T-helper 17 cell (primary cell): Measurements from ENCODE around the gene NUP188. TPM values are rescaled to one million over a fixed set of nuclear protein-coding genes. Genes with fewer than 3 reads are reported as not detected.

Experiments used
- ATAC-seq: fragments of 150-1000 bp; cut with Tn5 transposase; 2 replicates; pipeline ENCODE4 v1.10.0; 2021; ENCODE audit warnings: mild to moderate bottlenecking, moderate library complexity
- DNase-seq, 3 donors: peaks; one replicate each; pipeline versions ENCODE4 v3.0.0 to v3.0.0-alpha.2; 2020 to 2021
- H3K9me3 ChIP-seq: one replicate; pipeline ENCODE4 v1.7.0; 2013; ENCODE audit warnings: low read length, mild to moderate bottlenecking; ENCODE audit not compliant: control insufficient read depth, poor library complexity, severe bottlenecking
- H3K27ac Mint-ChIP-seq: one replicate; pipeline ENCODE4 v1.8.0; 2022; ENCODE audit warnings: mild to moderate bottlenecking, moderate library complexity, mixed read lengths
- H3K27me3 Mint-ChIP-seq: one replicate; pipeline ENCODE4 v1.8.0; 2022; ENCODE audit warnings: mixed read lengths
- H3K36me3 Mint-ChIP-seq: one replicate; pipeline ENCODE4 v1.8.0; 2022; ENCODE audit warnings: low read depth, mixed read lengths
- H3K4me1 Mint-ChIP-seq: one replicate; pipeline ENCODE4 v1.8.0; 2022; ENCODE audit warnings: mild to moderate bottlenecking, mixed read lengths
- H3K4me3 Mint-ChIP-seq: one replicate; pipeline ENCODE4 v1.8.0; 2022; ENCODE audit warnings: mild to moderate bottlenecking, moderate library complexity, mixed read lengths
- total RNA-seq, 4 donors: library from RNA in 2 of 4; stranded (reverse) in 2 of 4; gene quantifications; one replicate each; pipeline ENCODE4 v1.2.3 and lab custom pipeline; 2022 to 2026

The NUP188 gene, protein sequence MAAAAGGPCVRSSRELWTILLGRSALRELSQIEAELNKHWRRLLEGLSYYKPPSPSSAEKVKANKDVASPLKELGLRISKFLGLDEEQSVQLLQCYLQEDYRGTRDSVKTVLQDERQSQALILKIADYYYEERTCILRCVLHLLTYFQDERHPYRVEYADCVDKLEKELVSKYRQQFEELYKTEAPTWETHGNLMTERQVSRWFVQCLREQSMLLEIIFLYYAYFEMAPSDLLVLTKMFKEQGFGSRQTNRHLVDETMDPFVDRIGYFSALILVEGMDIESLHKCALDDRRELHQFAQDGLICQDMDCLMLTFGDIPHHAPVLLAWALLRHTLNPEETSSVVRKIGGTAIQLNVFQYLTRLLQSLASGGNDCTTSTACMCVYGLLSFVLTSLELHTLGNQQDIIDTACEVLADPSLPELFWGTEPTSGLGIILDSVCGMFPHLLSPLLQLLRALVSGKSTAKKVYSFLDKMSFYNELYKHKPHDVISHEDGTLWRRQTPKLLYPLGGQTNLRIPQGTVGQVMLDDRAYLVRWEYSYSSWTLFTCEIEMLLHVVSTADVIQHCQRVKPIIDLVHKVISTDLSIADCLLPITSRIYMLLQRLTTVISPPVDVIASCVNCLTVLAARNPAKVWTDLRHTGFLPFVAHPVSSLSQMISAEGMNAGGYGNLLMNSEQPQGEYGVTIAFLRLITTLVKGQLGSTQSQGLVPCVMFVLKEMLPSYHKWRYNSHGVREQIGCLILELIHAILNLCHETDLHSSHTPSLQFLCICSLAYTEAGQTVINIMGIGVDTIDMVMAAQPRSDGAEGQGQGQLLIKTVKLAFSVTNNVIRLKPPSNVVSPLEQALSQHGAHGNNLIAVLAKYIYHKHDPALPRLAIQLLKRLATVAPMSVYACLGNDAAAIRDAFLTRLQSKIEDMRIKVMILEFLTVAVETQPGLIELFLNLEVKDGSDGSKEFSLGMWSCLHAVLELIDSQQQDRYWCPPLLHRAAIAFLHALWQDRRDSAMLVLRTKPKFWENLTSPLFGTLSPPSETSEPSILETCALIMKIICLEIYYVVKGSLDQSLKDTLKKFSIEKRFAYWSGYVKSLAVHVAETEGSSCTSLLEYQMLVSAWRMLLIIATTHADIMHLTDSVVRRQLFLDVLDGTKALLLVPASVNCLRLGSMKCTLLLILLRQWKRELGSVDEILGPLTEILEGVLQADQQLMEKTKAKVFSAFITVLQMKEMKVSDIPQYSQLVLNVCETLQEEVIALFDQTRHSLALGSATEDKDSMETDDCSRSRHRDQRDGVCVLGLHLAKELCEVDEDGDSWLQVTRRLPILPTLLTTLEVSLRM (N-terminal part only)
- total RNA-seq (10 to 100 TPM; 62.2 to 75.1 TPM), total RNA-seq (lab: John Stamatoyannopoulos, UW) (66.4 to 108 reads per million in 2 donors)

DNA sequence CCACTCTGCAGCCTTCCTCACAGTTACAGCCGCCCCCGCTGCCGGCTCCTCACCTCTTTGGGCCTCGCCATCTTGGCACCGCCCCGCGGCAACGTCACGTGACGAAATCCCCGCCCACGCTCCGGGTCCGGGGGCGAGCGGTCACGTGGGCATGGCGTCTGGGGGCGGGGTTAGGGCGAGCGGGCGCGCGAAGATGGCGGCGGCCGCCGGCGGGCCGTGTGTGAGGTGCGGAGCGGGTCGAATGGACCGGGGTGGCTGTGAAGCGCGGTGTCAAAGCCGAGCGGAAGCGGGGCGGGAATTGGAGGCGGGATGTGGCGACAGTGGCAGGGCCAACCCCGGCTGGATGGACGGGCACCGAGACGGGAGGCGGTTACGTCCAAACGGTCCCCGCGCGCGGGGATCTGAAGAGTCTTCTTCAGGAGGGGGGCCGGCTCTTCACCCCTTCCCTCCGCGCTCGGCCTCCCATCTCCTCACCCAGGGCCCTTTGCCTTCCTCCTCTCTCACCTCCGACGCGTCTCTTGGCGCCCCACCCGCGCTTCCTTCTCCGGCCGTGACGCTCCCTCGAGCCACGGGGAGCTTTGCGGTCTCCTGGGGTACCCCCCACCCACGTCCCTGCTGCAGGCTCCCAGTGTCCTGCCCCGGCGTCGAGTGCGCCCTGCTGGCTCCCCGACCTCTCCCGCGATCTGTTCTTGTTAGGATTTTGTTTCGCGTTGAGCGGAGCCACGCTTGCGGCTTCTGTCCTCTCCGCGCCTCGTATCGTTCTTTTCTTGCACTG is at the start of gene NUP188, which contains the start of gene DOLK:
Gene NUP188, plus strand, starts transcription at position 173 of the 775 bp plus-strand sequence. Its CDS starts 21 bp downstream, at position 194.
Gene DOLK, minus strand, starts transcription at position 77 of the 775 bp plus-strand sequence. CDS start 300 bp downstream, outside the sequence.
- H3K4me3 Mint-ChIP-seq, result peak within 1 kb of the TSS; percentile 98

DNA sequence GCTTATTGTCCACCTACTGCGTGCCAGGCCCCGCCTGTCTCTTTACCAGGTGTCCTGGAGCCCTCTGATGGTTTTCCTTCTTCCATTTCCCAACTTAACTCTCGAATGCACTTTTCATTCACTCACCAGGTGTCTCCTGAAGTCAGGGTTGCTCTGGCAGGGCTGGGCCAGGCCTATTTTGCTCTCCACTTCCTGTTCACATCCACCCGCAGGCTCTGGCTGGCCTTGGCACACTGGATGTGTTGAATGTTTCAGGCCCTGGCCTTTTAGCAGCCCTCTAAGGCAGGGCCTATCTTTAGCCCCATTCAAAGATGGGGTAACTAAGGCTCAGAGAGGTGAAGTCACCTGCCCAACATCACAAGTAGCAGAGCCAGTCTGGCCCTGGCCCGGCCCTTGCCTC is 49.1 kb upstream of the NUP188 start:
- DNase-seq, result no peak
- H3K27me3 Mint-ChIP-seq, result no peaks in the 10 kb centered on the region

More for the DNA sequence above, at the start of gene NUP188, which contains the start of gene DOLK:
- Mint-ChIP-seq H3K27me3 (no peaks in the 10 kb centered on the region), H3K36me3 (no peaks in the 10 kb centered on the region), H3K27ac (peak within 1 kb of the TSS; percentile 92), H3K4me1 (peaks cover 25% of the 10 kb centered on the region)
- no peaks in the 10 kb centered on the region for H3K9me3 ChIP-seq
- ATAC-seq (peak; percentile 91), DNase-seq (peak; percentile 98 to 100 (median 99))

DNA sequence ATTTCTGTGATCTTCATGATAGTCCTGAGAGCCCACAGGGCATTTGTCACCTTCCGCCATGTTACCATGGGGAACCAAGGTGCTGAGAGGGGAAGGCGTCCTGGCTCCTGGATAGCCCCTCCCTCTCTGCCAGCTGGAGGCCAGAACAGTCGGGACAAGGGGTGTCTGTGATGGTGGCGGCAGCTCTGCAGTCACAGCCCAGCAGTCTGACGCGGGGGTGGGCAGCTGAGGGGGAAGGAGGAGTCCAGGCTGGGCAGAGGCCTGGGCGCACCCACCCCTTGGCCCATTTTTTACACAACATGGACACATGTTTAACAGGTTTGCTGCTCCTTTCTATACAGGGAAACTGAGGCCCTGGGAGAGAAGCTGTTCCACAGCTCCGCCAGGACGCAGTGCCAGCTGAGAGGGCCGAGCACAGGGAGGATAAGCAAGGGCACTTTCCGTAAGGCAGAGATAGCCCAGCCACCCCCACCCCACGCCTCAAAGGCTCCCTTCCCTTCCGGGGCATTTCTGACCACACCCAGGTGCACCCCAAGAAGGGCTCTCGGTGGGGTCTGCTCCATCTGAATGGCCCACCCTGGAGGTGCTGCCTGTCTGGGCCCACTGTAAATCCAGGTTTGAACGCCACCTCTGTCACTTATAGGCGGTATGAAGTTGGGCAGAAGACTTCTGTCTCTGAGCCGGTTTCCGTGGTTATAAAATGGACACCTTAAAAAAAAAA is 48.5 kb upstream of the NUP188 start:
- H3K27ac Mint-ChIP-seq, result peak overlapping the region; percentile 91

More for the DNA sequence above, 49.1 kb upstream of the NUP188 start:
- no peaks in the 10 kb centered on the region for H3K9me3 ChIP-seq
- Mint-ChIP-seq H3K4me3 (peak overlapping the region; percentile 84), H3K36me3 (peaks cover 2% of the 10 kb centered on the region), H3K27ac (peak overlapping the region; percentile 91), H3K4me1 (peaks cover 52% of the 10 kb centered on the region)
- no peak for ATAC-seq

DNA sequence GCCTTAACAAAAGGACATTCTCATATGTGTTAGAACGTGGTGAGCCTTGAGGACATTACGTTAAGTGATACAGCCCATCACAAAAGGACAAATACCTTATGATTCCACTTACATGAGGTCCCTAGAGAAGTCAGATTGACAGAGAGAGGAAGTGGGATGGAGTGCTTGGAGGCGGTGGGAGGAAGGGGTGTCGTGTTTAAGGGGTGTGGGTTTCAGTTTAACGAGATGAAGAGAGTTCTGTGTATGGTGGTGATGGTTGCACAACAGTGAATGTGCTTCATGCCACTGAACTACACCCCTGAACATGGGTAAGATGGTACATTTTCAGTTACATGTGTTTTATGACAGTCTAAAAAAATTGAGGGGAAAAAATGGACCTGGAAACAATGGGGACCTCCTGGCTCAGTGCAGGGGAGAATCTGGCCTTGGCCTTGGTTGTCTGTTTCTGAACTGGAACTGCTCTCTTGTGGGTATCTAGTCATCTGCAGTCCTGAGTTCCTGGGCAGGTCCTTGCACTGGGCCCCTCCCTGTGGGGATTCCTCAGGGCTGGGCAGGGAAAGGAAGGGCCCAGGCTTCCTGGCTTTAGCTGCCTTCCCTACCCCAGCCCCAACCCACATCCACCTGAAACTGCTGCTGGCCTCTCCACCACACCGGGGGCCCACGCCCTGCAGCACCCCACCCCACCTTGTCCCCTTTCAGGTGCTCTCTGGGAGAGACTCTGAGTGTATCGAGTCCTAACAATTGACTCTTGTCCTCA is 47.8 kb upstream of the NUP188 start:
- Mint-ChIP-seq H3K27me3 (no peaks in the 10 kb centered on the region), H3K4me3 (peak overlapping the region; percentile 75), H3K4me1 (peaks cover 55% of the 10 kb centered on the region), H3K27ac (peak overlapping the region; percentile 91), H3K36me3 (peaks cover 2% of the 10 kb centered on the region)
- H3K9me3 ChIP-seq, result no peaks in the 10 kb centered on the region
- ATAC-seq (peak; percentile 18), DNase-seq (no peak)

More for the DNA sequence above, 48.5 kb upstream of the NUP188 start:
- DNase-seq, result no peak
- H3K4me1 Mint-ChIP-seq, result peaks cover 54% of the 10 kb centered on the region
- peak overlapping the region; percentile 84 for H3K4me3 Mint-ChIP-seq
- no peaks in the 10 kb centered on the region for H3K9me3 ChIP-seq
- no peak for ATAC-seq
- H3K36me3 Mint-ChIP-seq, result peaks cover 2% of the 10 kb centered on the region
- H3K27me3 Mint-ChIP-seq, result no peaks in the 10 kb centered on the region

DNA sequence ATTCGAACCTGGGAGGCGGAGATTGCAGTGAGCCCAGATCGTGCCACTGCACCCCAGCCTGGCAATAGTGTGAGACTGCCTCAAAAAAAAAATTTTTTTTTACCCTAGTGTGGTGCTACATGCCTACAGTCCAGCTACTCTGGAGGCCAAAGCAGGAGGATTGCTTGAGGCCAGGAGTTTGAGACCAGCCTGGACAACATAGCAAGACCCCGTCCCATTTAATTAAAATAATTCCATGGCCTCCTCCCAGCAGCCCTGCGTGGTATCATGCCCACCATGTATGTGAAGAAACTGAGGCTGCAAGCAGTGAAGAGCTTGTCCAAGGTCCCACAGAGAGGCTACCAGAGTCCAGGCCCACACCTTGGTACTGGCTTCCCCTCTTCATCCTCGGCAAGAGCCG is 46.1 kb upstream of the NUP188 start:
- no peaks in the 10 kb centered on the region for H3K27me3 Mint-ChIP-seq
- no peaks in the 10 kb centered on the region for H3K9me3 ChIP-seq
- no peak overlapping the region for H3K4me3 Mint-ChIP-seq
- H3K27ac Mint-ChIP-seq, result peak overlapping the region; percentile 91
- H3K4me1 Mint-ChIP-seq, result peaks cover 47% of the 10 kb centered on the region
- no peaks in the 10 kb centered on the region for H3K36me3 Mint-ChIP-seq
- ATAC-seq (no peak), DNase-seq (no peak)

DNA sequence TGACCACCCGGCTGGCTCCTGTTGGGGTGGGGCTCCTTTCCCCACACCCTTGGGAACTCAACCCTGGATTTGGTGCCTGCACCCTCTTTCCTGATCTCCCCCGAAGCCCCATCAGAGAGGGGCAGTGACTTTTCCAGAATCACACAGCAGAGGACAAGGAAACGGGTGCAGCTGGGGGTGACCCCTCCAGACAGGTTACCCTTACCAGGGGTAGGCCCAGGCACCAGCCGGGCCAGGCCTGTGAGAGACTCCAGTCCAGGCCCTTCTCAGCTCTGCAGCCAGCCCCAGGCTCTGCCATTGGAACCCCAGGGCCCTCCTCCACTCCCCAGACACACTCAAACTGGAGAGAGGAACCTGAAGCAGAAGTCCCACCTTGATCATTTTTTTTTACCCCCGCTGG is 45.7 kb upstream of the NUP188 start:
- ATAC-seq (peak; percentile 12), DNase-seq (no peak)
- Mint-ChIP-seq H3K4me3 (peak overlapping the region; percentile 79), H3K36me3 (no peaks in the 10 kb centered on the region), H3K4me1 (peaks cover 47% of the 10 kb centered on the region), H3K27me3 (no peaks in the 10 kb centered on the region), H3K27ac (peak overlapping the region; percentile 91)
- H3K9me3 ChIP-seq, result no peaks in the 10 kb centered on the region

DNA sequence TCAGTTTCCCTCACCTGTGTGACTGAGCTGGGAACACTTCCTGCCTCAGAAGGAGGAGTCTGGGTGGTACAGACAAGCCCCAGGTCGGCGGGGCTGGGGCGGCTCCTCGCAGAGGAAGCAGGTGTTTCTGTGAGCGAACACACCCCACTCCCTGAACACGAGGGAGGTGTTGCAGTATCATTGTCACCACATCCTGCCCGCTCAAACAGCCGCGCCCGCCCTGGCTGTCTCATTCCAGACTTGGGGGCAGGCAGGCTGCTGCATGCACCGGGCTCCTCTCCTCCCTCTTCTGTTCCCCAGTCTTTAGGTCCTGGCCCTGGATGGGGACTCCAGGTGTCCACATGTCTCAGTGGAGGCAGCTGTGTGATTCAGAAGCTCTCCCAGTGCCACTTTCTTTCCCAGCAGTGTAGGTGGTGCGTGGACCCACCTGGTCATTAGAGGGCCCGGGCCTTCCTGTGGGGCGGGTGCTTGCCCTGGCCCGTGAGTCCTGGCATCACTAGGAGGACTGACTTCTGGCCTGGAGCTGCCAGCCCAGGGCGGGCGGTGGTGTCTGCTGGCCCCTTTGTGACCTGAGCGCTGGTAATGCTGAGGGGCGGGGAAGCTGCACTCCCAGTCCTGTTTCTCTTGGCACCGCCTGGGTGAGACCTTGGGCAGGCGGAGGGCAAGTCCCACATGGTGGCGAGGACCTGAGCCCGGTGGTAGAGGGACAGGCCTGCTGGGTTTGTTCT is 45.0 kb upstream of the NUP188 start:
- Mint-ChIP-seq H3K4me3 (peak overlapping the region; percentile 79), H3K36me3 (no peaks in the 10 kb centered on the region), H3K27me3 (no peaks in the 10 kb centered on the region), H3K27ac (peak overlapping the region; percentile 91), H3K4me1 (peaks cover 45% of the 10 kb centered on the region)
- peak; percentile 96 for ATAC-seq
- no peaks in the 10 kb centered on the region for H3K9me3 ChIP-seq
- peak; percentile 65 to 73 (median 72) for DNase-seq

DNA sequence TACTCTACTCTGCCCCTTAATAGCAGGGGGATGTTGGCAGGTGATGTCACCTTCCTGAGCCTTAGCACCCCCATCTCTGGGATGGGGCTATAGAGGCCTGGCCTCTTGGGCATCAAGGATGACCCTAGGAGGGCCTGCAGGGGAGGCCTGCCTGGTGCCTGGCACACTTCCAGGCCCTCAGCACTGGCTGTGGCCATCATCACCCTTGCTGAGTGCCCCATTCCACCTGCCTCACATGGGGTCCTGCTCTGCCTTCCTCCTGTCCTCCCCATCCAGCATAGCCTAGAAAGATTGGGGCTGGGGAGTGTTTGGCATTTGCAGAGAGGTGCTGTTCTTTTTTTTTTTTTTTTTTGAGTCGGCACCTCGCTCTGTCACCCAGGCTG is 44.4 kb upstream of the NUP188 start:
- no peak for DNase-seq
- Mint-ChIP-seq H3K4me3 (peak overlapping the region; percentile 79), H3K27me3 (no peaks in the 10 kb centered on the region)

DNA sequence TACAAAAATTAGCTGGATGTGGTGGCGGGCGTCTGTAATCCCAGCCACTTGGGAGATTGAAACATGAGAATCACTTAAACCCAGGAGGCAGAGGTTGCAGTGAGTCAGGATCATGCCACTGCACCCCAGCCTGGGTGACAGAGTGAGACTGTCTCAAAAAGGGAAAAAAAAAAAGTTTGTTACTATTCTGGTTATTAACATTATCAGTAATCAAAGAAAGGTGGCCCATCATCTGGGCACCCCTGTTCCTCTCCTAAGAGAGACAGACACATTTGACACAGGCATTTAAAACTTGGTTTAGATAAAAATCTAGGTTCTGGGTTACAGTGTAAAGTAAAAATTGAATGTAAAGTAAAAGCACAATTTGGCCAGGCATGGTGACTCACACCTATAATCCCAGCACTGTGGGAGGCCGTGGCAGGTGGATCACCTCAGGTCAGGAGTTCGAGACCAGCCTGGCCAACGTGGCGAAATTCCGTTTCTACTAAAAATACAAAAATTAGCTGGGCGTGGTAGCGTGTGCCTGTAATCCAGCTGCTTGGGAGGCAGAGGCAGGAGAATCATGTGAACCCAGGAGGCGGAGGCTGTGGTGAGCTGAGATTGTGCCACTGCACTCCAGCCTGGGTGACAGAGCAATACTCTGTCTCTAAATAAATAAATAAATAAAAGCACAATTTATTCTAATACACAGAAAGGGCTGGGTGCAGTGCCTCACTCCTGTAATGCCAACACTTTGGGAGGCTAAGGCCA is 43.5 kb upstream of the NUP188 start:
- Mint-ChIP-seq H3K4me3 (peak overlapping the region; percentile 49), H3K36me3 (peaks cover 4% of the 10 kb centered on the region), H3K27me3 (no peaks in the 10 kb centered on the region), H3K27ac (peak overlapping the region; percentile 89), H3K4me1 (peaks cover 34% of the 10 kb centered on the region)
- no peaks in the 10 kb centered on the region for H3K9me3 ChIP-seq
- no peak for ATAC-seq
- no peak for DNase-seq

More for the DNA sequence above, 44.4 kb upstream of the NUP188 start:
- no peaks in the 10 kb centered on the region for H3K9me3 ChIP-seq
- H3K27ac Mint-ChIP-seq, result peak overlapping the region; percentile 91
- no peaks in the 10 kb centered on the region for H3K36me3 Mint-ChIP-seq
- peaks cover 41% of the 10 kb centered on the region for H3K4me1 Mint-ChIP-seq
- no peak for ATAC-seq

DNA sequence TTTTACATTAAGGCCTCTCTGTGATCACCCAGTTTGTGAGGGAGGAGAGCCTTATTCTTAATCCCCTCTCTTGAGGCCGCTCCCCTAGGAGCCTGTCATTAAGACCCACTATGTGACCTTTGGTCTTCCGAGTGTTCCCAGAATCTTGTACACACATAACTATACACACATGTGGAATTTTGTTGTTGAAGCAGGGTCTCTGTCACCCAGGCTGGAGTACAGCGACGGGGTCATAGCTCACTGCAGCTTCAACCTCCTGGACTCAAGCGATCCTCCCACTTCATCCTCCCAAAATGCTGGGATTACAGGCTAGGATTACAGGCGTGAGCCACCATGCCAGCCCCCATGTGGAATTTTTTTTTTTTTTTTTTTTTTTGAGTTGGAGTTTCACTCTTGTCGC is 41.5 kb upstream of the NUP188 start:
- H3K36me3 Mint-ChIP-seq, result peaks cover 4% of the 10 kb centered on the region
- no peaks in the 10 kb centered on the region for H3K9me3 ChIP-seq
- H3K27ac Mint-ChIP-seq, result peak overlapping the region; percentile 41
- H3K27me3 Mint-ChIP-seq, result no peaks in the 10 kb centered on the region
- no peak overlapping the region for H3K4me3 Mint-ChIP-seq
- ATAC-seq (no peak), DNase-seq (no peak)
- peaks cover 27% of the 10 kb centered on the region for H3K4me1 Mint-ChIP-seq
